Esophagus muscularis mucosa (tissue), 4 donors: ENCODE data around the gene YPEL1.
"Not testable (repeated sequence)": the region's sequence is repeated elsewhere in the genome, so short reads cannot be mapped to it uniquely, and the experiment has no call there.

Experiments used
- CTCF ChIP-seq, 3 experiments: fragments of 200-600 bp in 2 of 3; fragments of 450-650 bp in 1 of 3; sonication (generic) in 2 of 3; IDR thresholded peaks; one replicate each; pipeline ENCODE4 v1.5.1; 2017 to 2019; ENCODE audit warnings: antibody characterized with exemption in 3 of 3, mild to moderate bottlenecking in 2 of 3, moderate library complexity in 1 of 3
- EP300 ChIP-seq: sonication (generic); formaldehyde crosslinking; IDR thresholded peaks from one replicate; pipeline ENCODE4 v1.6.1; 2017; ENCODE audit warnings: antibody characterized with exemption
- POLR2A ChIP-seq: fragments of 450-650 bp; IDR thresholded peaks from one replicate; pipeline ENCODE4 v1.6.1; 2017; ENCODE audit warnings: antibody characterized with exemption, moderate library complexity, mild to moderate bottlenecking, low read depth

GRCh38 chr22:21692856-21693255 lies 42.7 kb downstream of the YPEL1 start:
- not testable (repeated sequence) for TF ChIP-seq CTCF (IDR thresholded peaks at IDR 0.05); POLR2A; EP300
